NOMO-1 (cell line): Measurements from ENCODE around the gene POU4F2.

Source experiments
- DNase-seq, 2 experiments: peaks; one replicate each; lab custom pipeline; 2025; ENCODE audit not compliant: unreplicated experiment in 2 of 2; lab: John Stamatoyannopoulos, UW

The POU4F2 gene

GRCh38 chr4:146638786-146639505 is at the start of gene POU4F2:
Gene POU4F2, plus strand, starts transcription at chr4:146638893. Its CDS starts 248 bp downstream, at chr4:146639141.
- DNase-seq: no peak

- no peak for DNase-seq
Observed at GRCh38 chr4:146590801-146591200, 47.9 kb upstream of the POU4F2 start.

GRCh38 chr4:146592019-146592418 is 46.7 kb upstream of the POU4F2 start:
- no peak for DNase-seq

- DNase-seq: no peak
Observed at GRCh38 chr4:146632770-146633470, 5.8 kb upstream of the POU4F2 start.

GRCh38 chr4:146633471-146633800 is 5.3 kb upstream of the POU4F2 start:
- DNase-seq: no peak

GRCh38 chr4:146634825-146635224 is 3.9 kb upstream of the POU4F2 start:
- DNase-seq: no peak

- DNase-seq: no peak
Observed at GRCh38 chr4:146637621-146638332, 916 bp upstream of the POU4F2 start.

GRCh38 chr4:146638333-146638785 is 334 bp upstream of the POU4F2 start:
- DNase-seq: no peak

- no peak for DNase-seq
Observed at GRCh38 chr4:146639506-146639932, 826 bp downstream of the POU4F2 start.

- DNase-seq: no peak
Observed at GRCh38 chr4:146640021-146640464, 1.4 kb downstream of the POU4F2 start.

- DNase-seq: no peak
Observed at GRCh38 chr4:146640465-146641061, 1.9 kb downstream of the POU4F2 start.

GRCh38 chr4:146641762-146642161 is 3.1 kb downstream of the POU4F2 start:
- no peak for DNase-seq

GRCh38 chr4:146643812-146644401 is 5.2 kb downstream of the POU4F2 start:
- DNase-seq: peak in 1 of 2 experiments; percentile 34

GRCh38 chr4:146645921-146646320 is 7.2 kb downstream of the POU4F2 start:
- DNase-seq: no peak

- no peak for DNase-seq
Observed at GRCh38 chr4:146646593-146647325, 8.1 kb downstream of the POU4F2 start.

- DNase-seq: no peak
Observed at GRCh38 chr4:146647615-146648460, 9.1 kb downstream of the POU4F2 start.

GRCh38 chr4:146648461-146648783 is 9.7 kb downstream of the POU4F2 start:
- no peak for DNase-seq

- DNase-seq: no peak
Observed at GRCh38 chr4:146649232-146649631, 10.5 kb downstream of the POU4F2 start.

- DNase-seq: no peak
Observed at GRCh38 chr4:146650034-146650433, 11.3 kb downstream of the POU4F2 start.
